ENCODE results near the gene ZNF710.

DNA sequence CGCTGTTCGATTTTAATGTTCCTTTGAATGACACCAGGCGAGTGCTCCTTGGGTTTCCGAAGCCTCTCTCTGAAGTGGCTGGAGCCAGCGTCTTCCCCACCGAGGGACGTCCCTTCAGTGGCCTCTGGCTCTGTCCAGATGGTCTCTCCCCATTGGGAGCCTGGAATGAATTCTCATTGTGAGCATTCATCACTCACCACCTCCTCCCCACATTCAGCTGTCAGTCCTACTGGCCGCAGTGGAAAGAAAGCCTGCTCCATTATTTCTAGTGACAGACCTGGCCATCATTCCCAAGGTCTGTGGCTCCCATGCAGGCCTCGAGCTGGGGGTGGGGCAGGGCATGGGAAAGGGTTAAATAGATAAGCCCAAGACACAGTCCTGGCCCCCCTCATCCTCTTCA, 35.2 kb downstream of the ZNF710 start:
- TF ChIP-seq, protein P1, sequence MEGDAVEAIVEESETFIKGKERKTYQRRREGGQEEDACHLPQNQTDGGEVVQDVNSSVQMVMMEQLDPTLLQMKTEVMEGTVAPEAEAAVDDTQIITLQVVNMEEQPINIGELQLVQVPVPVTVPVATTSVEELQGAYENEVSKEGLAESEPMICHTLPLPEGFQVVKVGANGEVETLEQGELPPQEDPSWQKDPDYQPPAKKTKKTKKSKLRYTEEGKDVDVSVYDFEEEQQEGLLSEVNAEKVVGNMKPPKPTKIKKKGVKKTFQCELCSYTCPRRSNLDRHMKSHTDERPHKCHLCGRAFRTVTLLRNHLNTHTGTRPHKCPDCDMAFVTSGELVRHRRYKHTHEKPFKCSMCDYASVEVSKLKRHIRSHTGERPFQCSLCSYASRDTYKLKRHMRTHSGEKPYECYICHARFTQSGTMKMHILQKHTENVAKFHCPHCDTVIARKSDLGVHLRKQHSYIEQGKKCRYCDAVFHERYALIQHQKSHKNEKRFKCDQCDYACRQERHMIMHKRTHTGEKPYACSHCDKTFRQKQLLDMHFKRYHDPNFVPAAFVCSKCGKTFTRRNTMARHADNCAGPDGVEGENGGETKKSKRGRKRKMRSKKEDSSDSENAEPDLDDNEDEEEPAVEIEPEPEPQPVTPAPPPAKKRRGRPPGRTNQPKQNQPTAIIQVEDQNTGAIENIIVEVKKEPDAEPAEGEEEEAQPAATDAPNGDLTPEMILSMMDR (IDR thresholded peaks at IDR 0.05), result no peak
- no peak for TF ChIP-seq POLR2AphosphoS5 (IDR thresholded peaks at IDR 0.05)
